DND-41 (cell line): Measurements from ENCODE around the gene NDUFB5.

ENCODE experiments used
- EZH2 ChIP-seq: IDR thresholded peaks from 3 replicates; pipeline ENCODE4 v1.6.1; 2012; ENCODE audit warnings: borderline replicate concordance, low read depth, mild to moderate bottlenecking, moderate library complexity, low read length, inconsistent platforms; ENCODE audit not compliant: severe bottlenecking
- TF ChIP-seq, protein P1 (sequence below): IDR thresholded peaks from 2 replicates; pipeline ENCODE4 v1.5.1; 2012; ENCODE audit warnings: borderline replicate concordance, low read length, moderate library complexity, mild to moderate bottlenecking; ENCODE audit not compliant: poor library complexity, severe bottlenecking; ENCODE audit errors: extremely low read depth

- TF ChIP-seq, protein P1, sequence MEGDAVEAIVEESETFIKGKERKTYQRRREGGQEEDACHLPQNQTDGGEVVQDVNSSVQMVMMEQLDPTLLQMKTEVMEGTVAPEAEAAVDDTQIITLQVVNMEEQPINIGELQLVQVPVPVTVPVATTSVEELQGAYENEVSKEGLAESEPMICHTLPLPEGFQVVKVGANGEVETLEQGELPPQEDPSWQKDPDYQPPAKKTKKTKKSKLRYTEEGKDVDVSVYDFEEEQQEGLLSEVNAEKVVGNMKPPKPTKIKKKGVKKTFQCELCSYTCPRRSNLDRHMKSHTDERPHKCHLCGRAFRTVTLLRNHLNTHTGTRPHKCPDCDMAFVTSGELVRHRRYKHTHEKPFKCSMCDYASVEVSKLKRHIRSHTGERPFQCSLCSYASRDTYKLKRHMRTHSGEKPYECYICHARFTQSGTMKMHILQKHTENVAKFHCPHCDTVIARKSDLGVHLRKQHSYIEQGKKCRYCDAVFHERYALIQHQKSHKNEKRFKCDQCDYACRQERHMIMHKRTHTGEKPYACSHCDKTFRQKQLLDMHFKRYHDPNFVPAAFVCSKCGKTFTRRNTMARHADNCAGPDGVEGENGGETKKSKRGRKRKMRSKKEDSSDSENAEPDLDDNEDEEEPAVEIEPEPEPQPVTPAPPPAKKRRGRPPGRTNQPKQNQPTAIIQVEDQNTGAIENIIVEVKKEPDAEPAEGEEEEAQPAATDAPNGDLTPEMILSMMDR = no peak
- TF ChIP-seq EZH2 = no peak
Measured at GRCh38 chr3:179562591-179563270, 41.9 kb upstream of the NDUFB5 start, which contains the start of gene ACTL6A.
